HEK293 (cell line): ENCODE data around the gene POLA2.

Source experiments
- CTCF ChIP-seq: fragments of 450-650 bp; formaldehyde crosslinking; IDR thresholded peaks from 2 replicates; pipeline ENCODE4 v1.5.1; 2016; ENCODE audit warnings: missing biosample characterization, missing genetic modification characterization
- YY1 ChIP-seq: fragments of 450-650 bp; formaldehyde crosslinking; IDR thresholded peaks from 2 replicates; pipeline ENCODE4 v1.5.1; 2018; ENCODE audit warnings: missing biosample characterization, missing genetic modification characterization
- ZNF202 ChIP-seq: fragments of 450-650 bp; formaldehyde crosslinking; IDR thresholded peaks from 2 replicates; pipeline ENCODE4 v1.5.1; 2016; ENCODE audit warnings: missing biosample characterization, missing genetic modification characterization, borderline replicate concordance
- ZNF341 ChIP-seq: fragments of 450-650 bp; formaldehyde crosslinking; IDR thresholded peaks from 2 replicates; pipeline ENCODE4; 2016; ENCODE audit warnings: low read depth, missing biosample characterization, missing genetic modification characterization
- ZNF362 ChIP-seq: fragments of 450-650 bp; formaldehyde crosslinking; IDR thresholded peaks from 2 replicates; pipeline ENCODE4 v1.5.1; 2016; ENCODE audit warnings: missing biosample characterization, missing genetic modification characterization
- ZNF366 ChIP-seq: fragments of 450-650 bp; formaldehyde crosslinking; conservative IDR thresholded peaks from 2 replicates; pipeline ENCODE4 v1.5.1; 2016; ENCODE audit warnings: missing biosample characterization, missing genetic modification characterization
- ZNF514 ChIP-seq: fragments of 450-650 bp; formaldehyde crosslinking; IDR thresholded peaks from 2 replicates; pipeline ENCODE4 v1.5.1; 2016; ENCODE audit warnings: missing biosample characterization, missing genetic modification characterization
- TF ChIP-seq, protein P1 (sequence below): fragments of 450-650 bp; formaldehyde crosslinking; IDR thresholded peaks from 2 replicates; pipeline ENCODE4 v1.5.1; 2016; ENCODE audit warnings: missing biosample characterization, missing genetic modification characterization, borderline replicate concordance
- TF ChIP-seq, protein P2 (sequence below): fragments of 450-650 bp; formaldehyde crosslinking; IDR thresholded peaks from 2 replicates; pipeline ENCODE4 v1.5.1; 2016; ENCODE audit warnings: missing biosample characterization, missing genetic modification characterization
- TF ChIP-seq, protein P3 (sequence below): fragments of 450-650 bp; formaldehyde crosslinking; IDR thresholded peaks from 2 replicates; pipeline ENCODE4 v1.5.1; 2017; ENCODE audit warnings: missing biosample characterization, missing genetic modification characterization

GRCh38 chr11:65286686-65287085 is 24.9 kb downstream of the POLA2 start:
- TF ChIP-seq, protein P1, sequence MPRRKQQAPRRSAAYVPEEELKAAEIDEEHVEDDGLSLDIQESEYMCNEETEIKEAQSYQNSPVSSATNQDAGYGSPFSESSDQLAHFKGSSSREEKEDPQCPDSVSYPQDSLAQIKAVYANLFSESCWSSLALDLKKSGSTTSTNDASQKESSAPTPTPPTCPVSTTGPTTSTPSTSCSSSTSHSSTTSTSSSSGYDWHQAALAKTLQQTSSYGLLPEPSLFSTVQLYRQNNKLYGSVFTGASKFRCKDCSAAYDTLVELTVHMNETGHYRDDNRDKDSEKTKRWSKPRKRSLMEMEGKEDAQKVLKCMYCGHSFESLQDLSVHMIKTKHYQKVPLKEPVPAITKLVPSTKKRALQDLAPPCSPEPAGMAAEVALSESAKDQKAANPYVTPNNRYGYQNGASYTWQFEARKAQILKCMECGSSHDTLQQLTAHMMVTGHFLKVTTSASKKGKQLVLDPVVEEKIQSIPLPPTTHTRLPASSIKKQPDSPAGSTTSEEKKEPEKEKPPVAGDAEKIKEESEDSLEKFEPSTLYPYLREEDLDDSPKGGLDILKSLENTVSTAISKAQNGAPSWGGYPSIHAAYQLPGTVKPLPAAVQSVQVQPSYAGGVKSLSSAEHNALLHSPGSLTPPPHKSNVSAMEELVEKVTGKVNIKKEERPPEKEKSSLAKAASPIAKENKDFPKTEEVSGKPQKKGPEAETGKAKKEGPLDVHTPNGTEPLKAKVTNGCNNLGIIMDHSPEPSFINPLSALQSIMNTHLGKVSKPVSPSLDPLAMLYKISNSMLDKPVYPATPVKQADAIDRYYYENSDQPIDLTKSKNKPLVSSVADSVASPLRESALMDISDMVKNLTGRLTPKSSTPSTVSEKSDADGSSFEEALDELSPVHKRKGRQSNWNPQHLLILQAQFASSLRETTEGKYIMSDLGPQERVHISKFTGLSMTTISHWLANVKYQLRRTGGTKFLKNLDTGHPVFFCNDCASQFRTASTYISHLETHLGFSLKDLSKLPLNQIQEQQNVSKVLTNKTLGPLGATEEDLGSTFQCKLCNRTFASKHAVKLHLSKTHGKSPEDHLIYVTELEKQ (tag by site-specific recombination): no peak
- TF ChIP-seq ZNF514 (tag by site-specific recombination) (no peak), ZNF341 (no peak), CTCF (no peak), ZNF366 (no peak), ZNF362 (tag by site-specific recombination) (no peak), ZNF202 (no peak), YY1 (no peak)
- TF ChIP-seq, protein P2, sequence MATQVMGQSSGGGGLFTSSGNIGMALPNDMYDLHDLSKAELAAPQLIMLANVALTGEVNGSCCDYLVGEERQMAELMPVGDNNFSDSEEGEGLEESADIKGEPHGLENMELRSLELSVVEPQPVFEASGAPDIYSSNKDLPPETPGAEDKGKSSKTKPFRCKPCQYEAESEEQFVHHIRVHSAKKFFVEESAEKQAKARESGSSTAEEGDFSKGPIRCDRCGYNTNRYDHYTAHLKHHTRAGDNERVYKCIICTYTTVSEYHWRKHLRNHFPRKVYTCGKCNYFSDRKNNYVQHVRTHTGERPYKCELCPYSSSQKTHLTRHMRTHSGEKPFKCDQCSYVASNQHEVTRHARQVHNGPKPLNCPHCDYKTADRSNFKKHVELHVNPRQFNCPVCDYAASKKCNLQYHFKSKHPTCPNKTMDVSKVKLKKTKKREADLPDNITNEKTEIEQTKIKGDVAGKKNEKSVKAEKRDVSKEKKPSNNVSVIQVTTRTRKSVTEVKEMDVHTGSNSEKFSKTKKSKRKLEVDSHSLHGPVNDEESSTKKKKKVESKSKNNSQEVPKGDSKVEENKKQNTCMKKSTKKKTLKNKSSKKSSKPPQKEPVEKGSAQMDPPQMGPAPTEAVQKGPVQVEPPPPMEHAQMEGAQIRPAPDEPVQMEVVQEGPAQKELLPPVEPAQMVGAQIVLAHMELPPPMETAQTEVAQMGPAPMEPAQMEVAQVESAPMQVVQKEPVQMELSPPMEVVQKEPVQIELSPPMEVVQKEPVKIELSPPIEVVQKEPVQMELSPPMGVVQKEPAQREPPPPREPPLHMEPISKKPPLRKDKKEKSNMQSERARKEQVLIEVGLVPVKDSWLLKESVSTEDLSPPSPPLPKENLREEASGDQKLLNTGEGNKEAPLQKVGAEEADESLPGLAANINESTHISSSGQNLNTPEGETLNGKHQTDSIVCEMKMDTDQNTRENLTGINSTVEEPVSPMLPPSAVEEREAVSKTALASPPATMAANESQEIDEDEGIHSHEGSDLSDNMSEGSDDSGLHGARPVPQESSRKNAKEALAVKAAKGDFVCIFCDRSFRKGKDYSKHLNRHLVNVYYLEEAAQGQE (tag by site-specific recombination): no peak
- TF ChIP-seq, protein P3, sequence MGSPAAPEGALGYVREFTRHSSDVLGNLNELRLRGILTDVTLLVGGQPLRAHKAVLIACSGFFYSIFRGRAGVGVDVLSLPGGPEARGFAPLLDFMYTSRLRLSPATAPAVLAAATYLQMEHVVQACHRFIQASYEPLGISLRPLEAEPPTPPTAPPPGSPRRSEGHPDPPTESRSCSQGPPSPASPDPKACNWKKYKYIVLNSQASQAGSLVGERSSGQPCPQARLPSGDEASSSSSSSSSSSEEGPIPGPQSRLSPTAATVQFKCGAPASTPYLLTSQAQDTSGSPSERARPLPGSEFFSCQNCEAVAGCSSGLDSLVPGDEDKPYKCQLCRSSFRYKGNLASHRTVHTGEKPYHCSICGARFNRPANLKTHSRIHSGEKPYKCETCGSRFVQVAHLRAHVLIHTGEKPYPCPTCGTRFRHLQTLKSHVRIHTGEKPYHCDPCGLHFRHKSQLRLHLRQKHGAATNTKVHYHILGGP (tag by site-specific recombination): no peak
